PFSK-1 (cell line): ENCODE measurements around the gene BNIP2.

Experiments
- FOXP2 ChIP-seq: optimal IDR thresholded peaks from 2 replicates; pipeline ENCODE3; 2011; ENCODE audit warnings: borderline replicate concordance, control low read depth, inconsistent platforms; ENCODE audit not compliant: insufficient read depth; ENCODE audit errors: extremely low read length, extremely low read depth
- POLR2AphosphoS5 ChIP-seq: IDR thresholded peaks from 2 replicates; pipeline ENCODE4 v1.6.1; 2012; ENCODE audit warnings: low read depth, mild to moderate bottlenecking, control low read depth, low read length, moderate library complexity
- REST ChIP-seq, 2 experiments: IDR thresholded peaks; 2 replicates each; pipeline versions ENCODE4 v1.6.1 to v1.8.0; 2011 to 2012; ENCODE audit warnings: low read depth in 2 of 2, low read length in 2 of 2, control low read depth in 1 of 2, inconsistent platforms in 1 of 2, mild to moderate bottlenecking in 1 of 2, moderate library complexity in 1 of 2; ENCODE audit not compliant: insufficient read depth in 1 of 2
- SIN3A ChIP-seq: IDR thresholded peaks from 2 replicates; pipeline ENCODE4 v1.6.1; 2012; ENCODE audit warnings: mild to moderate bottlenecking, low read length, moderate library complexity, borderline replicate concordance; ENCODE audit not compliant: insufficient read depth
- TAF1 ChIP-seq: IDR thresholded peaks from 2 replicates; pipeline ENCODE4 v1.6.1; 2012; ENCODE audit warnings: low read length, control low read depth, borderline replicate concordance; ENCODE audit not compliant: insufficient read depth

BNIP2 gene

GRCh38 chr15:59668556-59668955 lies 20.6 kb downstream of the BNIP2 start:
- TF ChIP-seq POLR2AphosphoS5 (no peak), TAF1 (no peak), REST (IDR thresholded peaks at IDR 0.05; ENCODE audit: insufficient read depth in 1 of 2, low read depth in 2 of 2, low read length in 2 of 2) (no peak), SIN3A (no peak), FOXP2 (no peak)

GRCh38 chr15:59662260-59662659 lies 26.9 kb downstream of the BNIP2 start:
- TF ChIP-seq SIN3A, result no peak

- no peak for TF ChIP-seq POLR2AphosphoS5
- no peak for TF ChIP-seq REST (IDR thresholded peaks at IDR 0.05; ENCODE audit: insufficient read depth in 1 of 2, low read depth in 2 of 2, low read length in 2 of 2)
- TF ChIP-seq FOXP2, result no peak
- no peak for TF ChIP-seq SIN3A
- no peak for TF ChIP-seq TAF1
Measured at GRCh38 chr15:59659366-59659765, 29.8 kb downstream of the BNIP2 start.

GRCh38 chr15:59657635-59658125 lies 31.4 kb downstream of the BNIP2 start:
- TF ChIP-seq SIN3A, result no peak
- TF ChIP-seq FOXP2, result no peak
- TF ChIP-seq REST (IDR thresholded peaks at IDR 0.05; ENCODE audit: insufficient read depth in 1 of 2, low read depth in 2 of 2, low read length in 2 of 2), result no peak
- no peak; the same call in 1 of the 2 replicates for TF ChIP-seq POLR2AphosphoS5
- no peak; the same call in 1 of the 2 replicates for TF ChIP-seq TAF1

GRCh38 chr15:59656897-59657634 lies 32.1 kb downstream of the BNIP2 start, which contains the start of gene GTF2A2:
GTF2A2 (minus strand) TSS chr15:59657515; CDS start chr15:59652277, 5,238 bp downstream.
- TF ChIP-seq TAF1, result peak; percentile 95
- TF ChIP-seq SIN3A, result peak; percentile 47; the same call in 1 of the 2 replicates
- no peak for TF ChIP-seq FOXP2
- peak; percentile 92 for TF ChIP-seq POLR2AphosphoS5
- 0 out of 4 replicates have a peak, but pooled peaks of 1 of the 2 experiments have one; percentile 37 for TF ChIP-seq REST (IDR thresholded peaks at IDR 0.05; ENCODE audit: insufficient read depth in 1 of 2, low read depth in 2 of 2, low read length in 2 of 2)
